Epithelial cell of prostate (primary cell): ENCODE measurements around the gene GLT1D1.
"Not testable (repeated sequence)": the region's sequence is repeated elsewhere in the genome, so short reads cannot be mapped to it uniquely, and the experiment has no call there.

Experiments used
- DNase-seq: peaks from one replicate; pipeline ENCODE4 v3.0.0-alpha.2; 2011; ENCODE audit warnings: low read depth, low spot score
- H3K27ac ChIP-seq: fragments of 450-650 bp; 2 replicates; pipeline ENCODE4 v1.5.1; 2017; ENCODE audit warnings: mild to moderate bottlenecking

The GLT1D1 gene

DNA sequence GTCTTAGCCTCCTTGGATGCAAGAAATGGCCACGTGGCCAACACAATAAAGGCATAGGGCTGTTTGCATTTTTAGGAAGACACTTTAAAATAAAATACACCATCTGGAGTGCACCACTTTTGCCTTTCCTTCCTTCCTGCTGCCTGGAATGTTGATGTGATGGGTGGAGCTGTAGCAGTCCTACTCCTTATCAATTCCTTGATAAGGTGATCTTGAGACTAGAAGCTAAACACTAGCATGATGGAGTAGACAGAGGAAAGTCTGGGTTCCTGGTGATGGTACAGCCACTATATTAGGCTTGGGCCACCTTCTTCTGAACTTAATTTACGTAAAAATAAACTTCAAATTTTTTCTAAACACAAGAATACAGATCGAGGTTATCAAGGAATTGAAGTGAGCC is 2.9 kb upstream of the GLT1D1 start:
- H3K27ac ChIP-seq, result no peak overlapping the region
- no peak for DNase-seq

DNA sequence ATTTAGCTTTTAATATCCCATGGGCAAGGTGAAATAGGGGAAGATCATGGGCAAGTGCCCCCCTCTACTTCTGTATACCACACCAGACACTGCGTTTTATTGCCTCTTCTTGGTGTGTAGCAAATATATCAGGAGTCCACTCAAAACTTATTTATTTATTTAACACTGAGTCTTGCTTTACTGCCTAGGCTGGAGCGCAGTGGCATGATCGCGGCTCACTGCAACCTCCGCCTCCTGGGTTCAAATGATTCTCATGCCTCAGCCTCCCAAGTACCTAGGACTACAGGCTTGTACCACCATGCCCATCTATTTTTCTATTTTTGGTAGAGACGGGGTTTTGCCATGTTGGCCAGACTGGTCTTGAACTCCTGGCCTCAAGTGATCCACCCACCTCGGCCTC is 1.8 kb upstream of the GLT1D1 start:
- H3K27ac ChIP-seq, DNase-seq: not testable (repeated sequence)

DNA sequence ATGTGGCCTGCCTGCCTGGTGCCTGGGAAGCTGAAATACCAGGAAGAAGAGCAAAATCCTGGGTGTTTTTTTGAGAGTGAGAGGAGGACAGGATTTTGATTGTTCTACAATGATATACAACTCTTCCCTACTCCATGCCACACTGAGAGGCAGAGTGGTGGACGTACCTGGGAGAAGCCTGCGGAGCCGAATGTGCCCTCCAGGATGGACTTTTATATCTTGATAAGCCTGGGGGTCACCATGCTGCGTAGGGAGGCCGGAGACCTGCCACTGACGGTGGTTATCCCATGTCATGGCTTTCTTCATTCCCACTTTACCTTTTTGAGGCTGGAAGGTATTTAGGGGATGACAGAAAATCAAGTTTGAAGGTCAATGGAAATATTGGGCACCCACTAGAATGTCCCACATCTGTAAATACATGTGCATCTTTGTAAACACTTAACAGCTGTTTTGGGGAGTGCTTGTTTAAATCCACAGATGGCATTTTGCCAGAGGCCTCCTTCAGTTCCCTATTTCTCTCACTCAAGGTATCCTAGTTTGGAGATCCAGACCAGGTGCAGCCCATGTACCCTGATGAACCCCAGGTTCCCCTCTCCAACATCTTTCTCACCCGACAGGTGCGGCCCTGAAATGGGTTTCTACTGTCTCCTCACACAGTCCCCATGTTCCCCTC is 1.1 kb upstream of the GLT1D1 start:
- H3K27ac ChIP-seq, result no peak overlapping the region
- no peak for DNase-seq

DNA sequence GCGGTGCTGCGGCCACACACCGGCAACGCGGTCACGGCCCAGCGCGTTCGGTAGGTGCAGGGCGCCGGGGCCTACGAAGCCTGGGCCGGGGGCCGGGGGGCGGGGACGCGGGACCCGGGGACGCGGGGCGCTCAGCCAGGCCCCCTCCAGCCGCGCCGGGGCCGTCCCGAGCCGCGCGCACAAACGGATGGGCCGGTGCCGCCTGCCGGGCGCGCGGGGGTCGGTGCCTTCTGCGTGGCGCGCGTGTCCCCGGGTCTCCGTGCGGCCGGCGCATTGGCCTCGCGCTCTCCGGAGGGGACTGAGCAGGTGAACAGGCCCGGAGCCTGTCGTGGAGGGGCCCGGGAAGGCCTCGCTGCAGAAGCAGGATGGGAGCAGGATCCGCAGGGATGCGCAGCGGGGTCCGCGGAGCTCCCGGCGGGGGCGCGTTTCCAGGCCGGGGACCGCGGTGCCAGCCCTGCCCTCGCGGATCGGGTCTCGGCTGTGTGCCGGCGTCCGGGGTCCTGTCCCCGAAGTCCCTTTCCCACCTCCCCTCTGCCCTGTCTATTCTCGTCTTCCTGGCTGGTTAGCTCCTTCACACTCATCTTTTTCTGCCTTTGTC is 421 bp downstream of the GLT1D1 start:
- no peak overlapping the region for H3K27ac ChIP-seq
- DNase-seq, result no peak

DNA sequence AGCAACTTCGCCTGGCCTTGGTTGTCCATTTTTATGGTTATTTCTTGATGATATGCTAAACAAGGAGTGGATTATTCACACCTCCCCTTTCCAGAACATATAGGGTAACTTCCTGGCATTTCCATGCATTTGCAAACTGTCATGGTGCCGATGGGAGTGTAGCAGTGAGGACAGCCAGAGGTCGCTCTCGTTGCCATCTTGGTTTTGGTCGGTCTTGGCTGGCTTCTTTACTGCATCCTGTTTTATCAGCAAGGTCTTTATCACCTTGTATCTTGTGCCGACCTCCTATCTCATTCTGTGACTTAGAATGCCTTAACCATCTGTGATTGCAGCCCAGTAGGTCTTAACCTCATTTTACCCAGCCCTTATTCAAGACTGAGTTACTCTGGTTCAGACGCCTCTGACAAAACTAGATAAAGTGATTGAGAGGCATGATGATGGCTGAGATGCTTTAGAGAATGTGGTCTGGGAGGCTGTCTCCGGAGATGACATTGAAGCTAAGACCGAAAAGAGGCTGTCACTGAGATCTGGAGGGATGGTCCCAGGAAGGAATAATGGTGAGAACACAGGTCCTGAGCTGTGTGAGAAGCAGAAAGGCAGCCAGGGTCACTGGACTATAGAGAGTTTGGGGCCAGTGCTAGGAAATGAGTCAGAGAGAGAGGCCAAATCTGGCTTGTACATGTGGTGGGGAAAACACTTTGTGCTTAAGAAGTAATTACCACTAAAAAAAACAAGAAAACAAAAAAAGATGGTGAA is 2.9 kb downstream of the GLT1D1 start:
- H3K27ac ChIP-seq, result no peak overlapping the region
- DNase-seq, result no peak

- H3K27ac ChIP-seq, result no peak overlapping the region
- DNase-seq, result no peak
Observed at GRCh38 chr12:128856791-128857078, 3.5 kb downstream of the GLT1D1 start.

- DNase-seq, result no peak
- no peak overlapping the region for H3K27ac ChIP-seq
Observed at GRCh38 chr12:128857133-128857763, 4.0 kb downstream of the GLT1D1 start.

DNA sequence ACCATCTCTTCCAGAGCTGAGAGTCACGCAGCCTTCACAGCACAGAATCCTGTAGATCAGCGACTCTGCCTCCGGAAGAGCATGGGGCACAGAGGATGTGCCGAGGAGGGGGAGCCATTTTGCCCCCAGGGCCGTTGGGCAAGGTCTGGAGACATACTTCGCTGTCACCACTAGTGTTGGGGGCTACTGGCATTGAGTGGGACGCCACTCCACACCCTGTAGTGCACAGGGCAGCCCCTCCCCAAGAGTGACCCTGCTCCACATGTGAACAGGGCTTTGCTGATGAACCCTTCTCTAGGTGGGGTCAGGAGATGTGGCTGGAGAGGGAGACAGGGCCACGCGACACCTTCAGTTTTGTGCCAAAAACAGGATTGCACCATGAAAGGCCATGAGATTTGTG is 6.0 kb downstream of the GLT1D1 start:
- no peak for DNase-seq
- no peak overlapping the region for H3K27ac ChIP-seq

DNA sequence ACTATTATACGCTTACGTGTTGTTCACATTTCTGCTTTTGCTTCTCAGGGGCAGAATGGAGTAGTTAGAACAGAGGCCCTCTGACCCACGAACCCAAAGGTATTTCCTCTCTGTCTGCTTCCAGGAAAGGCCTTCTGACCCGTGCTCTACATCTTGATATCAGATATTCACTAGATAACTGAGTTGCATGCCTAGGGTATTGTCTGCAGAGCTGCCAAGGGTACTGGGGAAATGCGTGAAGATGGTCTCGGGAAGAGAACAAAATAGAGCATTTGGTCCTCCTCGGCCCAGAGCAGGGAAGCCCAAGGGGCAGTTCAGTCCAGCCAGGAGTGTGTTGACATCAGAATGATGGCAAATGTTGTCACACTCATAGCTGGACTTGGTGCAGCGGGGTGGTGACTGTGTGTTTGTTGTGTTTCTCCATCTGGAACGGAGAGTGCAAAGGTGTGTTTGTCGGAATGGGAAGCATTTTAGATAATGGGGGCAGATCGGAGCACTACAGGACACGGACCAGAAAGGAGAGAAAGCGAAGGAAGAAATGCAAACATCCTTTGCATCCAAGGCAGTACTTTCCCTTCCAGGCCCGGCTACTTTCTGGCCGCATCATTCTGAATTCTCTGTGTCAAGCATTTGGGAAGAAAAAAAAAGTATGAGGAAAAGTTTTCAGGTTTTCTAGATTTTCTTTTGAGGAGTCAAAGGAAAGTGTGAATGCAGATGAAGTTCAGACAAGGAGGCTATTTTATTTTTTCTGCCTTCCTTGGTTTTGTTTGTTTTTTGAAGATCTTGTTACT is 8.1 kb downstream of the GLT1D1 start:
- H3K27ac ChIP-seq, result no peak overlapping the region

DNA sequence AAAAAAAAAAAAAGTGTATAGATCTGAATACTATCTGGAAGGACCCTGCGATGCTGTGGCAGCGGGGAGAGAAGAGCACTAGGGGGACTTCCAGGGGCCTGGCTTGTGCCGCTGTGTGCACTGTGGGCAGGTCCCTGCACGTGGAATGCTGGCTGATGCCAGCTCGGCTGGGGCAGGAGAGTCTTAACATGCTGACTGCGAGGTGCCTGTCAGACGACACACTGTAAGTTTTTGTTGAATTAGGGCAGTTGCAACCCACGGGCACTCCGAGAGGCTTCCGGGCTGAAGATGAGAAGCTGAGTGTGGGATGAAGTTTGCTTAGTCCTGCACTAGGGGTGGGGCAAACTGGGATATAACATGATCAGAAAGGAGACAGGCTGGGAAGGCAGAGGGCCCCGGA is 10.7 kb downstream of the GLT1D1 start:
- no peak overlapping the region for H3K27ac ChIP-seq
- DNase-seq, result no peak

More for the DNA sequence above, 8.1 kb downstream of the GLT1D1 start:
- DNase-seq, result no peak

DNA sequence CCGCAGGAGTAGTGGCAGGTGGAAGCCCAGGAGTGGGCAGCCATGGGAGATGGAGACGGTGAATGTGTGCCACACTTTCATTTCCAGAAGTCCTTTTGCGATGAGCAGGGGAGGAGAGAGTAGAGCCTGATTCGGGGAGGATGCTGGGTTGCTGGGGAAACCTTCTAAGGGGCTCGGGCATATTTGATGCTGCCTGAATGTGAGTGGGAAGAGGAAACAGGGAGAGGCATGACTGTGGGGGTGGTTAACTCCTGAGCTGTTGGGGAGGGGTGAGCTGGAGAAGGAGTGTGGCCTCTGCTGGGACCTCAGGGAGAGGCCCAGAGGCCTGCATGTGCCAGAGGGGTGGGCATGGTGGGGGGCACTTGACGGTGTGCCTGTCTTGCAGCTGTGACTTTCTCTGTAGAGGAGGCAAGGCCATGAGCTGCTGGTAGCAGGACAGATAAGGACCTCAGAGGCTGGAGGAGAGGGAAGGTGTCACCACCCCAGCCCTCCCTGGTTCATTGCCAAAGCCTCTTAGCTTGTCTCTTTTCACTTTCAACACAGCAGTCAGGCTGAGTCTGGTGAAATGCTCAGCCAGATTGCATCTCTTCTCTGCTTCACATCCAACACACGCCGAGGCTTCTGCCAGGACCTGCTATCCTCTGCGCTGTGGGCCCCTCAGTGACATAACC is 11.4 kb downstream of the GLT1D1 start:
- no peak for DNase-seq

GRCh38 chr12:128867466-128867865 is 14.2 kb downstream of the GLT1D1 start:
- DNase-seq, result no peak
- H3K27ac ChIP-seq, result no peak overlapping the region

More for the DNA sequence above, 11.4 kb downstream of the GLT1D1 start:
- H3K27ac ChIP-seq, result no peak overlapping the region

- DNase-seq, result no peak
- no peak overlapping the region for H3K27ac ChIP-seq
Observed at GRCh38 chr12:128871516-128871892, 18.2 kb downstream of the GLT1D1 start.

GRCh38 chr12:128872303-128872702 is 19.0 kb downstream of the GLT1D1 start:
- no peak overlapping the region for H3K27ac ChIP-seq
- no peak for DNase-seq

DNA sequence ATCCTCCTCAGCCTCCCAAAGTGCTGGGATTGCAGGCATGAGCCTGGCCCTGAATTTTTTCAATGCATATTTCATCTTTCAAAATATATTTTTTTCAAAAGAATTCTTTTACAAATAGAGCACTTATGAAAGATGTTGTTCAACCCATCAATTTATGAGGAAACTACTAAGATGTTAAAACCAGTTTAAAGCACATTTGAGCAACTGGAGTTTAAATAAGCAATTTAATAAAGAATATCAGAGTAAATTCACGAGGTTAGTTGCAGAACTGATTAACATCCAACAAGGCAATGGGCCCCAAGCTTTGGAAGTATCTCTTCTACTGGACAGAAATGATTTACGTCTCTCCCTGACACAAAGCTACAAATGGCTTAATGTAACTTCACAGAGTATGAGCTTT is 23.3 kb downstream of the GLT1D1 start:
- DNase-seq, result no peak
- no peak overlapping the region for H3K27ac ChIP-seq

GRCh38 chr12:128879898-128880764 is 26.9 kb downstream of the GLT1D1 start:
- no peak for DNase-seq
- H3K27ac ChIP-seq, result no peak overlapping the region

GRCh38 chr12:128891856-128892255 is 38.6 kb downstream of the GLT1D1 start:
- H3K27ac ChIP-seq, result no peak overlapping the region
- DNase-seq, result no peak

DNA sequence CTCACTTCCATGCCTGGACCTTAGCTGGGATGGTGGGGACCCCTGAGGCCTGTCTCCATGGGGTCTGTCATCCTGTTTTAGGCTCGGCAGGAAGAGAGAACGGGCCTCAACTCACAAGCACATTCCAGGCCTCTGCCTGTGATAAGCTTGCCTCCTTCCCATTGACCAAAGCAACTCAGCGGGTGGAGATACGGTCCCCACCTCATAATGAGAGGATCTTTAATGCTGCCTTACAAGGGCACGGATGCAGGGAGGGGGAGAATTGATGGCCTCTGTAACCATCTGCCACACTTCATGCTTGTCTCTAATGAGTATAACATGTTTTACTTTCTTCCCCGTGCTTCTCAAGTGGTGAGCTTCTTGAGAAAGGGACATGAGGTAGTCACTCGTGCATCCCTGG is 50.0 kb downstream of the GLT1D1 start:
- no peak for DNase-seq
- H3K27ac ChIP-seq, result no peak overlapping the region

- DNase-seq, result no peak
- H3K27ac ChIP-seq, result no peak overlapping the region
Observed at GRCh38 chr12:128905003-128905544, 51.8 kb downstream of the GLT1D1 start.
